ENCODE measurements around the gene ANKRD17.
A peak's percentile ranks its signal among the peaks of the same experiment; 100 is the strongest.

ANKRD17 gene

DNA sequence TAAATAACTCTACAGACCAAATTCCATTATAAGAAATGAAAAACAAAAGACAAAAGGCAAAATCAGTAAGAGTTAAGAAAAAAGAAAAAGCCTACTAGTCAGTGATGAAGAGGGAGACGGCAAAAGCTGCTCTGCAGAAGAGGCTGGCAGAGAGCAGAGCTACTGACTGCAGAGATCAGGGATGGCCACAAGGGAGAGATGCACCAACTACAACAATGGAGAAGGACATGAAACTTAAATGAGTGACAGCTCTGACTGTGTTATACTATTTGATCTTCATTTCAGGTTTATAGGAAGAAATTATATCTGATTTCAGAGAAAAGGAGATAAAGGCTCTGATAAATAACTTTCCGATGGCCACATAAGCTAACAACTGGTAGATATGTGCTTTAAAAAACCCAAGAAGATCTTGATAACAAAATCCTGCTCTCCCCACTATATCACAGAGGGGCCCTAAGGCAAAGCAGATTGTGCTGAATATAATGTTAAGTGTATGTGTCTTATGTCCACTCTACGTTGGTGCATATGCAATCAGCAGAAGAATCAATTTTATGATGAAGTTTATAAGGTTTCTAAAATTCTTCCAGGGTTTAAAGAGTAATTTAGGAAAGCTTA, 130.7 kb downstream of the ANKRD17 start:
- DNase-seq (ENCODE audit: low read depth in 1 of 2, low spot score in 1 of 2), result no peak

- DNase-seq (ENCODE audit: low read depth in 1 of 2, low spot score in 1 of 2), result no peak
These were observed 149.1 kb downstream of the ANKRD17 start for GRCh38 chr4:73109493-73109892.

GRCh38 chr4:73104695-73105094, 153.9 kb downstream of the ANKRD17 start:
- no peak for DNase-seq (ENCODE audit: low read depth in 1 of 2, low spot score in 1 of 2)

DNA sequence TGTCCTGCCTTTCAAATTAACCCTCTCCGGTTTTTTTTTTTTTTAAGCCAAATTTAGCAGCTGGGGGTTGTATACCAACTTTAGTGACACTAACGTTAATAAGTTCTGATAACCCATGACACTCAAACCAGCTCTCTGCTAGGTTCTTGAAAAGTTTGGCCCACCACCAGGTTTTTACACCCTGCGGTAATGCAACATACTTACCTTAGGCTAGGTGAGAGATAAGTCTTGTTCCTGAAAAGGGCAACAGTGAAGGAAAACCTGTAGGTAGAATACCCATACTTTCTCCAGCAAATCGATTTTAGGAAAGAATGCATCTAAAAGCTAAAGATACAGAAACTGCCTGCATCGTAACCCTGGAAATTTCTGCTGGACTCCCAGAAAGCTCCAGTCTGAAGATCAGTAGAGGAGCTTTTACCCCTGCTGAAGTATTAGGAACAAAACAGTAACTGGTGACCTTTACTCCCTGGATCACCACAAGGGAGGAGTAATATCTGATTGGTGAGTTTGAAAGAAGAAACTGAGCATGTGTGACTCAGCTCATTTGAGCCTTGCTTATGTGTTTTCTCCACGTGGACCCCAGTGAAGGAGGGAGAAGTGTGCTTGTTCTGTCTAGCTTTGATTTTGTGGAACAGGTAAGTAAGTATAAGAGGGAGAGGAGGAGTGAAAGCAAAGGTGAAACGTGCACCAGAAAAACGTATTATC, 154.6 kb downstream of the ANKRD17 start:
- DNase-seq (ENCODE audit: low read depth in 1 of 2, low spot score in 1 of 2), result no peak

GRCh38 chr4:73099143-73099542, 159.5 kb downstream of the ANKRD17 start:
- DNase-seq (ENCODE audit: low read depth in 1 of 2, low spot score in 1 of 2), result no peak

DNA sequence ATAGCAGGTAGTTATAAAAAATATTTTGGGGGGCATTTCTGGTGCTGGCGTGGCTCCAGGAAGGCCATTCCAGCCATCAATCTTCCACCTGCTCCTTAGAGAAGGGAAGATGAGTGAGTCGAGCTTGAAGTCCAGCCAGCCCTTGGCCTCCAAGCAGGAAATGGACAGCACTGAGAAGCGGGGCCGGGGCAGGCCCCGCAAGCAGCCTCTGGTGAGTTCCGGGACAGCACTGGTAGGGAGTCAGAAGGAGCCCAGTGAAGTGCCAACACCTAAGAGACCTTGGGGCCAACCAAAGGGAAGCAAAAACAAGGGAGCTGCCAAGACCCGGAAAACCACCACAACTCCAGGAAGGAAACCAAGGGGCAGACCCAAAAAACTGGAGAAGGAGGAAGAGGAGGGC, 159.9 kb downstream of the ANKRD17 start:
- no peak for DNase-seq (ENCODE audit: low read depth in 1 of 2, low spot score in 1 of 2)

- DNase-seq (ENCODE audit: low read depth in 1 of 2, low spot score in 1 of 2), result no peak
These were observed 160.6 kb downstream of the ANKRD17 start for GRCh38 chr4:73098016-73098415.

DNA sequence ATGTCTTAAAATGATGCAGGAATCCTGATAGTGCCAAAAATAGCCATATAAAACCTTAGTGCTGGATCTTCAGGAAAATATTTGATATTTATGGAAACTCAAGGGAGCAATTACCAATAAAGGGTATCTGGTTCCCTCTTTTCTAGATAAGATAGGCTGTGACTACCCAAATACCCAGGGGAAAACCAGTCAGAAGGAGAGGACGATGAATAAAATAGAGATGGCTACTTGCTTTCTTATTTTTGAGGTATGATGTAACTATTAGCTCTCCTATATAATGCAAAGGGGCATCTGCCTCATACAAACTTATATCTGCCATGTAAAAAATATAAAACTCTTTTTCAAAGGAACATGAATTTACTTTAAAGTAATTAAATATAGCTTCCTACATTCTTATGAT, 165.7 kb downstream of the ANKRD17 start:
- no peak for DNase-seq (ENCODE audit: low read depth in 1 of 2, low spot score in 1 of 2)

DNA sequence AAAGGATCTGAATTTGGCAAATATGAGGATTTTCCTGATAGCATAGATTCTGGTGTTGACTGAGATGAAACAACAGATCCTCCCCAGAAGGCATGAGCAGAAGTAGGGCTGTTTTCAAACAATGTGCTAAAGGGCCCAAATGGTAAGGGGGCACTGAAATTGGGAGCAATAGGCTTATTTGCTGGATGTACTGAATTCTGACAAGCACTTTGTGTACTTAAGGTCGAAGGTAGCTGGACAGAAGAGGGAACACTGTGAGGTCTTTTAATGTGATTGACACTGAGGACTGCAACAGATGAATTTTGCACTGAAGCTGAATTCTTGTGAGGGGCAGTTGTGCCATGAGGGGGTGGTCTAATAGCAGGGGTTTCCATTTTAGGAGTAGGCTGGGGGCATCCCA, 167.9 kb downstream of the ANKRD17 start:
- no peak for DNase-seq (ENCODE audit: low read depth in 1 of 2, low spot score in 1 of 2)

- no peak for DNase-seq (ENCODE audit: low read depth in 1 of 2, low spot score in 1 of 2)
These were observed 170.7 kb downstream of the ANKRD17 start for GRCh38 chr4:73087871-73088270.

DNA sequence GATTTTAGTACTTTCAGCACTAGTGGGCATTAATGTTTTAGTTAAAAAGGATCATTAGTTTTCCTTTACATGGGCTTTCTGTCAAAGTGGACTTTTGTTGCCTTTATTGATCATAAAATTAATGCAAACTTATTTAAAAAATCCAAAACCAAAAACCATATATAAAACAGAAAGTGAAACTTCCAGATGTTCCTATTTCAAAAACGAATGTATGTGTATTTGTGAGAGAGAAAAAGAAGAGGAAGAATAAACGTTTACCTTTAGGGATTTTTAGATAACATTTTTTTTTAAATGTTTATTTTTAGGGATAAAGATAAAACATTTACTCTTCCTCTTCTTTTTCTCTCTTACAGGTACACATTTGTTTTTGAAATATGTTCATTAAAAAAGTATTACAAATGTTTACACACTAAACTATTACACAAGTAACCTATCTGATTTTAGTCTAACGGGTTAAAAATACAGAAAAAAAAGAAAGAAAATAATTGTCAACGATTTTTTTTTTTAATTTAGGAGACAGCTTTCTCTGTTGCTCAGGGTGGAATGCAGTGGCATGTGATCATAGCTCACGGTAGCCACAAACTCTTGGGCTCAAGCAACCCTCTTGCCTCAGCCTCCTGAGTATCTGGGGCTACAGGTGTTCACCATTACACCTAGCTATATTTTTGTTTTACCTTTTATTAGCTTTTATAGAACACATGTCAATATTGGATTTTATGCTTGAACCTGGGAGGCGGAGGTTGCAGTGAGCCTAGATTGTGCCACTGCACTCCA, 172.3 kb downstream of the ANKRD17 start:
- DNase-seq (ENCODE audit: low read depth in 1 of 2, low spot score in 1 of 2), result no peak

DNA sequence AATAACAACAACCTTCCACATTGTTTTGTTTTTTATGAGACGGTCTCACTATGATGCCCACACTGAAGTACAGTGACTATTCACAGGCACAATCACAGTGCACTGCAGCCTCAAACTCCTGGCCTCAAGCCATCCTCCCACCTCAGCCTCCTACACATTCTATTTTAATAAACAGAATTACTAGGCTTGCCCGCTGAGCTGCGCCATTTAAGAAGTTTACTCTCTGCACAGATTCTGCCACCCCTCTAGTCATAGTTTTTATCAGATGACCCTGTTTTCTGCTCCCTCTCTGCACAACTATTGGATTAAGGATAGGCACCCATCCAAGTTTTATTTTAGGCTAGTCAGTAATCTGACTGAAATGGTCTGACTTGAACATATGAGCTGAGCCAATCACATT, 177.8 kb downstream of the ANKRD17 start:
- no peak for DNase-seq (ENCODE audit: low read depth in 1 of 2, low spot score in 1 of 2)

DNA sequence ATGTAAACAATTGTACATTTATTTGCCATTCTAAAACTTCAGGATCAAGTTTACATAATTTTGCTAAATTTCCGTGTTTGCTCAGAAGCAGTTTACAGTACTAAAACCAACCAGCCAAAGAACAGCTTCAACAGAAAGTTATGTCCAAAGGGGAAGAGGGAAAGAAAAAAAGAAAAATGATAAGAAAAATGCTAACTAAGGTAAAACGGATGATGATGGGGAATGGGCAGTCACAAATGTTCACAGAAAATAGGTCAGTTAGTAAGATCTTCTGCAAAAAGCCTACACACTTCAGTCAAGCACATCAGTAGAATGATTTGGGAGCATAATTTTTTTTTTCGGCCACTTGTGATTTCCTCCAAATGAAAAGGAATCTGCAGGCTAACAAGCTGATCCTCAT, 182.8 kb downstream of the ANKRD17 start:
- DNase-seq (ENCODE audit: low read depth in 1 of 2, low spot score in 1 of 2), result no peak

- no peak for DNase-seq (ENCODE audit: low read depth in 1 of 2, low spot score in 1 of 2)
These were observed 188.6 kb downstream of the ANKRD17 start for GRCh38 chr4:73070074-73070390.

DNA sequence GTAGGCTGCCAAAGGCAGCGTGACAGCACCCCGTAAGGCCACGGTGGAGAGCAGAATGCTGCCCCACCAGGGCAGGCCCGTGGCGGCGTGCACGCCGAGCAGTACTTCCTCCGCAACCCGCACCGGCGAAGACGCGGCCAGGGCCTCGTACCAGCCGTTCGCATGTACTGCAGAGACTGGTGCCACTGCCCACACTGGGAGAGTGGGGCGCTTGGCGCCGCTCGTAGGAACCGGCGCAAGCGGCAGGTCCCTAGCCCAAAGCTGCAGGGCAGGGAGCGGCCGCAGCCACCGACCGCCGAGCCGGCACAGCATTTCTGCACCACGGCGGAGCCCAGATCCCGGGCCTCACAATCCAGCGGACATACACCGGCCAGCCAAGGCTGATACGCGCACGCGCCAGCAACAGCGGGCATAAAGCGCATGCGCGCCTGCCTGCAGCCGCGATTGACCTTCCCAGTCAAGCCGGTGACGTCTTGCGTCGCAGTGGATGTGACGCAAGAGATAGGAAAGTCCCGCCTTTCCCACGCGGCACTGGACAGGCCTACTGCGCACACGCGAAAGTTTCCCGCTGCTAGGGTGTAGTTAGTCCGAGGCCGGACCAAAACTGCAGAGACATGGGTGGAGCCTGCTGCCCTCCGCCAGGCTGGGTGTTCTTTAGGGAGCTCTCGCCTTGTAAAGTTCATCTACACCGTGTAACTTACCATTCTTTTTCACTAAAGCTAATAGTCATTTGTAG, 189.1 kb downstream of the ANKRD17 start, which contains the start of gene COX18:
COX18 (minus strand) TSS at position 379 of the 736 bp plus-strand sequence; CDS start at position 312, 67 bp downstream.
- peak; percentile 79 to 92 for DNase-seq (ENCODE audit: low read depth in 1 of 2, low spot score in 1 of 2)

DNA sequence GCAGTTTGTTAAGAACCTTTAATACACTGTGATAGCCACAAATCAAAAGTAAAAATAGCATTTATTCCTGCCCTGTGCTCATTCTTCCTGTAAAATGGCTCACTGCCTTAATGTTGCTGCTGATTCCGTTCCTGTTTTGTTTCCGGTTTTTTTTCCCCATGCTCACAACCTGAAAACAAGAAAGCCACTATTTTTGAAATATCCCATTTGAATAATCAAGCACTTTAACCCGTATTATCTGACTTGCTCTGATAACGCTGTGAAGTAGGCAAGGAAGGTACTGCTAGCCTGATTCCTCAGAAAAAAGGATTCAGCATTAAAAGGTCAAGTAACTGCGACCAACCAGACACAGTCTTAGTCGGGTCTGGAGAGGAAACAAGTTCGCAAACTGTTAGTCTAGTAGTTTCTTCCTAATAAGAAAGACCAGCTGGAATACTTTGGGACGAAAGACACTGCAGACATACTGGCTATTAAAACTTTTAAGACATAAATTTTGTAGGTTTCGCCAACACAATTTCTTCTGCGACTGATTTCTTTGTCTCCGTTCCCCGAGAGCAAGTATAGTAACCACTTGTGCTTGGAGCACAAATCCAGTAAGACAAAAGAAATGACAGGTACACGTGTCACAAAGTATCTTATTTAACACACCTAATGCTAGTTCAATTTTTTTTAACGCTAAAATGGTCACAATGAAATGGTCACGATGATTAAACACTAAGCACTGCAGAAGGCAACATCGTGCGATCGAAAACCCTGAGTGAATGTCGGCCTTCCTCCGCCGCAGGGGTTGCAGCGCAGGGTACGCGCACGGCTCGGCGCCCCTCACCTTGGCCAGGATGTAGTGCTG, 189.9 kb downstream of the ANKRD17 start:
- no peak for DNase-seq (ENCODE audit: low read depth in 1 of 2, low spot score in 1 of 2)

DNA sequence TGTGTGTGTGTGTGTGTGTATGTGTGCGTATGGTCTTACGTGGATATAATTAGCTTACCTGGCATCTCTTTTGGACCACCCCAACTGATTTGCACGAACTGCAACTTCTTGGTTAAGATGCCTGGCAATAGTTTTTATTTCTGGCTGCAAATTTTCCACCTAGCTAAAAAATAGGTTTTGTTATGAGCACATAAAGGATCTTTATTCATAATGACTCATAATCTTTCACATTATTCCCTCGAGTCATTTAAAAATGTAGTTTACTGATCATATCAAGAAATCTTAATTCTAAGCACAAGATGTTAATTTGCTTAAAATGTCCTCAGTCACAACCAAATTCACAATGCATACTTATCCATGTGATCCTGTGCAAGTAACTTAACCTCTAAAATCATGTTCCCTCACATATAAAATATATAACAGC, 190.6 kb downstream of the ANKRD17 start:
- DNase-seq (ENCODE audit: low read depth in 1 of 2, low spot score in 1 of 2), result peak in 1 of 2 donors; percentile 20

DNA sequence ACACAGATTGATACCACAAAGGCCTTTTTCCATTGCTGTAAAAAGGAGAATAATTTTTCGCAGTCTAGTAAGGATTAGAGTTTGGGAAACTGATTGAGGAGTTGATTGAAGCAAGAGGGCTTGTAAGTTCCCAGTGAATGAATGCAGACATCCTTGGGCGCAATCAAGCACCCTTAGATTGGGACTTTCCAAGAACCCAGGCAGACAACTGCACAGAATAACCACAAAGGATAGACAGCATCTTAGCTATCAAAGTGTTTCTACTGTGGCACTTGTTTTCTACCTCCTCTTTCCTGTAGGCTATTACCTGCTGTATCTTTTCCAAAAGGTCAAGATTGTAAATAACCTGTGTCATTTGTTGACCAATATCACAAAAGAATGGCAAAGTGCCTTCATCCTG, 191.7 kb downstream of the ANKRD17 start:
- DNase-seq (ENCODE audit: low read depth in 1 of 2, low spot score in 1 of 2), result no peak

- DNase-seq (ENCODE audit: low read depth in 1 of 2, low spot score in 1 of 2), result no peak
These were observed 192.2 kb downstream of the ANKRD17 start for GRCh38 chr4:73066445-73066844.

- no peak for DNase-seq (ENCODE audit: low read depth in 1 of 2, low spot score in 1 of 2)
These were observed 194.1 kb downstream of the ANKRD17 start for GRCh38 chr4:73064536-73064935.

Measured in activated T-helper 1 cell treated with anti-CD3 and anti-CD28 coated beads, Interleukin-2, amount 50 U/mL, for 16 hours (primary cell).